ACC112 (cell line): ENCODE results near the gene RBM38.

Experiments used
- H2AFZ ChIP-seq: fragments of 200-600 bp; sonication (generic); one replicate; pipeline ENCODE4 v1.6.0; 2017; ENCODE audit warnings: antibody characterized with exemption, low read length; ENCODE audit not compliant: unreplicated experiment
- H3K27ac ChIP-seq: fragments of 200-600 bp; sonication (generic); 2 replicates; pipeline ENCODE4 v1.5.1; 2014; ENCODE audit warnings: low read depth, mild to moderate bottlenecking, antibody characterized with exemption, low read length, moderate library complexity
- H3K27me3 ChIP-seq: fragments of 200-600 bp; sonication (generic); 2 replicates; pipeline ENCODE4 v1.6.1; 2014; ENCODE audit warnings: mild to moderate bottlenecking, antibody characterized with exemption, low read length, moderate library complexity, mixed read lengths; ENCODE audit not compliant: insufficient read depth
- H3K36me3 ChIP-seq: fragments of 200-600 bp; sonication (generic); 2 replicates; pipeline ENCODE4 v1.6.1; 2016; ENCODE audit warnings: mild to moderate bottlenecking, antibody characterized with exemption, low read length, moderate library complexity, mixed read lengths; ENCODE audit not compliant: insufficient read depth
- H3K4me1 ChIP-seq: fragments of 200-600 bp; sonication (generic); one replicate; pipeline ENCODE4 v1.6.1; 2016; ENCODE audit warnings: low read length, mixed read lengths; ENCODE audit not compliant: insufficient read depth, unreplicated experiment, control insufficient read depth
- H3K4me3 ChIP-seq: fragments of 200-600 bp; sonication (generic); 2 replicates; pipeline ENCODE4 v1.5.1; 2014; ENCODE audit warnings: mild to moderate bottlenecking, low read depth, low read length
- H3K79me2 ChIP-seq: fragments of 200-600 bp; sonication (generic); one replicate; pipeline ENCODE4 v1.6.0; 2016; ENCODE audit warnings: low read length; ENCODE audit not compliant: control insufficient read depth, unreplicated experiment, insufficient read depth

RBM38 gene

GRCh38 chr20:57458400-57459160, 67.4 kb downstream of the RBM38 start:
- Histone ChIP-seq H3K27me3 (peaks cover 46% of the 10 kb centered on the region), H2AFZ (no peak overlapping the region), H3K36me3 (no peaks in the 10 kb centered on the region), H3K4me3 (no peak overlapping the region), H3K27ac (no peak overlapping the region), H3K4me1 (no peaks in the 10 kb centered on the region), H3K79me2 (no peaks in the 10 kb centered on the region)
